SU-DHL-6 (cell line): ENCODE results near the gene CLSTN3.

Experiments
- EZH2phosphoT487 ChIP-seq: fragments of 200-600 bp; sonication (generic), shearing (Covaris generic); conservative IDR thresholded peaks from 2 replicates; pipeline ENCODE4 v1.6.1; 2018; ENCODE audit warnings: mild to moderate bottlenecking, antibody characterized with exemption, low read length, moderate library complexity, mixed read lengths
- TF ChIP-seq, protein P1 (sequence below): fragments of 200-600 bp; sonication (generic); IDR thresholded peaks from one replicate; pipeline ENCODE4 v1.5.1; 2017; ENCODE audit warnings: antibody characterized with exemption, mild to moderate bottlenecking, low read length, moderate library complexity; ENCODE audit not compliant: insufficient read depth, poor library complexity, severe bottlenecking

- TF ChIP-seq, protein P1, sequence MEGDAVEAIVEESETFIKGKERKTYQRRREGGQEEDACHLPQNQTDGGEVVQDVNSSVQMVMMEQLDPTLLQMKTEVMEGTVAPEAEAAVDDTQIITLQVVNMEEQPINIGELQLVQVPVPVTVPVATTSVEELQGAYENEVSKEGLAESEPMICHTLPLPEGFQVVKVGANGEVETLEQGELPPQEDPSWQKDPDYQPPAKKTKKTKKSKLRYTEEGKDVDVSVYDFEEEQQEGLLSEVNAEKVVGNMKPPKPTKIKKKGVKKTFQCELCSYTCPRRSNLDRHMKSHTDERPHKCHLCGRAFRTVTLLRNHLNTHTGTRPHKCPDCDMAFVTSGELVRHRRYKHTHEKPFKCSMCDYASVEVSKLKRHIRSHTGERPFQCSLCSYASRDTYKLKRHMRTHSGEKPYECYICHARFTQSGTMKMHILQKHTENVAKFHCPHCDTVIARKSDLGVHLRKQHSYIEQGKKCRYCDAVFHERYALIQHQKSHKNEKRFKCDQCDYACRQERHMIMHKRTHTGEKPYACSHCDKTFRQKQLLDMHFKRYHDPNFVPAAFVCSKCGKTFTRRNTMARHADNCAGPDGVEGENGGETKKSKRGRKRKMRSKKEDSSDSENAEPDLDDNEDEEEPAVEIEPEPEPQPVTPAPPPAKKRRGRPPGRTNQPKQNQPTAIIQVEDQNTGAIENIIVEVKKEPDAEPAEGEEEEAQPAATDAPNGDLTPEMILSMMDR = no peak
- TF ChIP-seq EZH2phosphoT487 = no peak
Measured at GRCh38 chr12:7203109-7203508, 72.9 kb downstream of the CLSTN3 start.
